Activated CD4-positive, alpha-beta T cell treated with anti-CD3 and anti-CD28 coated beads, Interleukin-2, amount 50 U/mL, for 24 hours (primary cell): Measurements from ENCODE around the gene TEX50.
"Not testable (repeated sequence)": the region's sequence is repeated elsewhere in the genome, so short reads cannot be mapped to it uniquely, and the experiment has no call there.

Experiments used
- DNase-seq, 2 donors: peaks; one replicate each; pipeline ENCODE4 v3.0.0-alpha.2; 2020; ENCODE audit warnings: low read depth in 1 of 2, low spot score in 1 of 2

TEX50 gene, protein sequence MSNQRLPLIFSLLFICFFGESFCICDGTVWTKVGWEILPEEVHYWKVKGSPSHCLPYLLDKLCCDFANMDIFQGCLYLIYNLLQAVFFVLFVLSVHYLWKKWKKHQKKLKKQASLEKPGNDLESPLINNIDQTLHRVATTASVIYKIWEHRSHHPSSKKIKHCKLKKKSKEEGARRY

DNA sequence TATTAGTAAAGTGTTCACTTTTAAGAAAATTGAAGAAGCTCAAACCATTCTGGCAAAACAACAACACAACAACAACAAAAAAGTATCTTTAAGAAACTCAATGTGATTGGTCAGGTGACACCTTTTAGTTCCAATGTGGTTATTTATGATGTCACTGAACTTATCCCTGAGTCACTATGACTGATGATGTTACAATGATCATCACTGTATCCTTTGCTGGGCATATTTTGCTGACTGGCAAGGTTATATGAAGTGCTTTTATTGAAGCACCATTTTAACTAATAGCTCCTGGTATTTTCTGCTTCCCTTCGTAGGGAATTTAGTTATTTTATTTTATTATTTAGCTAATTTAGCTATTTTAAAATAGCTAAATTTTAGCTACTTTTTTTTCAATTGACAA is at the start of gene TEX50:
TSS of gene TEX50 (plus strand) at position 223 of the 400 bp plus-strand sequence. CDS start 184 bp downstream, outside the sequence.
- DNase-seq, result no peak

GRCh38 chr1:173590557-173590956 is 44.6 kb upstream of the TEX50 start:
- no peak for DNase-seq

DNA sequence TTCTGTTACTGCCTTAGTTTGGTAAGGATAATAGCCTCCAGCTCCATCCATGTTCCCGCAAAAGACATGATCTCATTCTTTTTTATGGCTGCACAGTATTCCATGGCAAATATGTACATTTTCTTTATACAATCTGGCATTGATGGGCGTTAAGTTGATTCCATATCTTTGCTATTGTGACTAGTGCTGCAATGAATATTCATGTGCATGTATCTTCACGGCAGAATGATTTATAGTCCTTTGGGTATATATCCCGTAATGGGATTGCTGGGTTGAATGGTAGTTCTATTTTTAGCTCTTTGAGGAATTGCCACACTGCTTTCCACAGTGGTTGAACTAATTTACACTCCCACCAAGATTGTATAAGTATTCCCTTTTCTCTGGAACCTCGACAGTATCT is 44.0 kb upstream of the TEX50 start:
- not testable (repeated sequence) for DNase-seq

- DNase-seq, result no peak
Measured at GRCh38 chr1:173596097-173596825, 38.9 kb upstream of the TEX50 start.

DNA sequence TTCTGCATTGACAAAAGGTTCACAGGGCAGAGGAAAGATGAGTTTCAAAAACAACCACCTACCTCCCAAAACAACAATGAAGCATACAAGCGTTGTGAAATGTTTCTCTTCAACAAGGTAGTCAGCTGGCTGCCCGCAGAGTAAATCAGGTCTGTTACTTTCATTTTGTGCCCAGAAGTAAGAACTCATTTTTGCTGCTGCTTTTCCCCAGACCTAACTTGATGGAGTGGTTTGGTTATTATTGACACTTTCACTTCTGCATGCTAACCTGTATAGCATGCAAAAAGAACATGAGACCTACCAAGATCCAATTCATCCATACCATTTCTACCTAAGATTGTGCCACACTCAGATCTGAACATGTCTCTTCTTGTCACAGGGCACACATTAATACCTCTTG is 33.5 kb upstream of the TEX50 start:
- DNase-seq, result no peak

DNA sequence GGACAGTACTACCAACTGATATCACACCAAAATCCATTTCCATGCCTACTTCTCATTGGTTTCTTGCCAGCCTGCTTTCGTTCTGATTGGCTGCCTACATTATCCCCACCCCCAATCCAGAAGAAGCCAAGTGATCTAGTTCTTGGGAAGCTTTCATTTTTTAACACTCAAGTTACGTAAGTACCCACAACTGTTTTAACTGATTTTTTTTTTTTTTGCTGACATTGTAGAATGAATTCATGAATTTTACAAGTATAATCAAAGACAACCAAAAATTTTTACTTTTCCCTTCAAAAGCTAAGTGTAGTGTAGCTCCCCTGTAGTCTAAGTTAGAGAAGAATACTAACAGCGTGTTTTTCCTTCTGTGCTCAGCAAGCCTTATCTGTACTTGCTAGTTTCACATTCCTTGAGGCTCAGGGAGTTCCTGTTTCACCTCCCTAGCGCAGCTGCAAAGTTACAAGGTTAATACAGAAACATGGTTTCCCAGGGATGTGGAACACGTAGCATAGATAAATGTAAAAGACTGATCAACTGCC is 32.0 kb upstream of the TEX50 start, which contains the start of gene SLC9C2:
TSS of gene SLC9C2 (minus strand) at position 17 of the 536 bp plus-strand sequence. CDS start 1,296 bp downstream, outside the sequence.
- DNase-seq, result no peak

DNA sequence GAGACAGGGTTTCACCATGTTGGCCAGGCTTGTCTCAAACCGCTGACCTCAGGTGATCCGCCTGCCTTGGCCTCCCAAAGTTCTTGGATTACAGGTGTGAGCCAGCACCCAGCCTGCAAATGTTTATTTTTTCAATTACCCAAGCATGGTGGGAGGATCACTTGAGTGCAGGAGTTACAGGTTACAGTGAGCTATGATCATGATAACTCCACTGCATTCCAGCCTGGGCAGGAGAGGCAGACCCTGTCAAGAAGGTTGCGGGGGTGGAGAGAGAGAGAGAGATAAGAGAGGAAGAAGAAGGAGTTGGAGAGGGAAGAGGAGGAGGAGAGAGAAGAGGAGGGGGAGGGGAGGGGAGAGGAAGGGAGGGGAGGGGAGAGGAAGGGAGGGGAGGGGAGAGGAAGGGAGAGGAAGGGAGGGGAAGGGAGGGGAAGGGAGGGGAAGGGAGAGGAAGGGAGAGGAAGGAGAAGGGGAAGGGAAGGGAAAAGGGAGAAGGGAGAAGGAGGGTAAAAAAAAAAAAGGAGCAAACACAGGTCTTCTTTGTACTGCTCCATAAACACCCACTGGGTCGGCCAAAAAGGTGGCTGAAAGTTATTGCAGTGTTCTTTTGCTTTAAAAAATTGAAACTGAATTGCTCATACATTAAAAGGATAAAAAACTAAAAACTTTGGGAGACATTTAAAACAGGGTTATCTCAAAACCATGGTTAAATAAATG is 26.5 kb upstream of the TEX50 start:
- DNase-seq, result no peak

DNA sequence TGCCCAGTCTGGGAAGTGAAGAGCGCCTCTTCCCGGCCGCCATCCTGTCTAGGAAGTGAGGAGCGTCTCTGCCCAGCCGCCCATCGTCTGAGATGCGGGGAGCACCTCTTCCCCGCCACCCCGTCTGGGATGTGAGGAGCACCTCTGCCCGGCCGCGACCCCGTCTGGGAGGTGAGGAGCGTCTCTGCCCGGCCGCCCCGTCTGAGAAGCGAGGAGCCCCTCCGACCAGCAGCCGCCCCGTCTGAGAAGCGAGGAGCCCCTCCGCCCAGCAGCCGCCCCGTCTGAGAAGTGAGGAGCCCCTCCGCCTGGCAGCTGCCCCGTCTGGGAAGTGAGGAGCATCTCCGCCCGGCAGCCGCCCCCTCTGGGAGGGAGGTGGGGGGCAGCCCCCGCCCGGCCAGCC is 22.1 kb upstream of the TEX50 start:
- not testable (repeated sequence) for DNase-seq

DNA sequence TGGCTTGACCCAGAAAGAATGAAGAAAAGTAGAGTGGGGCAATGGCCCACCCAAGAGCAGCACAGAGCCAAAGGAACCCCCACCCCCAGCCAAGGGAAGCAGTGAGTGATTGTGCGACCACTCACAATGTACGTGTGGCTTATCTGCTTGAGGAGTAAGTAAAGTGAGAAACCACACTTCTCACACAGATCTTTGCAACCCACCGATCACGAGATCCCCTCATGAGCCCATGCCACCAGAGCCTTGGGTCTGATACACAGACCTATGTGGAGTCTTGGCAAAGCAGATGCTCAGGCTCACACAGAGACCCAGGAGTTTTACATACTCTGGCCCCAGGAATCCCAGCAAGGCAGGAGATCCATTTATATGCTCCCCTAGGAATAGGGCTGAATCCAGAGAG is 18.3 kb upstream of the TEX50 start:
- no peak for DNase-seq

DNA sequence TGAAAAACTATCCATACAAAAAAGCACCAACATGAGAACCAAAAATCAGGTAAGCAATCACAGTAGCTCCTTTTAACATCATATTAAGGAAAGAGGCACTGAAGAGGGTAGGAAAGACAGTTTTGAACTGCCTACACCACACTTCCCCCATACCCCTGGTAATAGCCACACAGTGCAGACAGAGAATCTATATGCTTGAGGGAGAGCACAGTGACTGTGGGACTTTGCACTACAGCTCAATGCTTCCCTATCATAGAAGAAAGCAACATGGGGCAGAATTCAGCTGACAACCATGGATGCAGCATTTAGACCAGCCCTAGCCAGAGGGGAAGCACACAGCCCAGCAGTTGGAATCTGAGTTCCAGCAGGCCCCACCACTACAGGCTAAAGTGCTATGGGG is 7.9 kb upstream of the TEX50 start:
- no peak for DNase-seq

DNA sequence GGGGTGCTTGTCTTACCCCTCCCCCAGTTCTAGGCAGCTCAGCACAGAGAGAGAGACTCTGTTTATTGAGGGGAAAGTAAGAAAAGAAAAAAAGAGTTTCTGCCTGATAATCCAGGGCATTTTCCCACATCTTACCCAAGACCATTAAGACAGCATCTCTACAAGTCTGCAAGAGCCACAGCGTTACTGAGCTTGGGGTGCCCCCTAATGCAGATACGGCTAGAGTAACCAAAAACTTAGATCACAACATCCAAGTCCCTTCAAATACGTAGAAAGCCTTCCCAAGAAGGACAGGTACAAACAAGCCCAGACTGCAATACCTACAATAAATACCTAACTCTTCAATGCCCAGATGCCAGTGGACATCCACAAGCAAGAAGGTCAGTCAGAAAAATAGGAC is 6.2 kb upstream of the TEX50 start:
- no peak for DNase-seq

DNA sequence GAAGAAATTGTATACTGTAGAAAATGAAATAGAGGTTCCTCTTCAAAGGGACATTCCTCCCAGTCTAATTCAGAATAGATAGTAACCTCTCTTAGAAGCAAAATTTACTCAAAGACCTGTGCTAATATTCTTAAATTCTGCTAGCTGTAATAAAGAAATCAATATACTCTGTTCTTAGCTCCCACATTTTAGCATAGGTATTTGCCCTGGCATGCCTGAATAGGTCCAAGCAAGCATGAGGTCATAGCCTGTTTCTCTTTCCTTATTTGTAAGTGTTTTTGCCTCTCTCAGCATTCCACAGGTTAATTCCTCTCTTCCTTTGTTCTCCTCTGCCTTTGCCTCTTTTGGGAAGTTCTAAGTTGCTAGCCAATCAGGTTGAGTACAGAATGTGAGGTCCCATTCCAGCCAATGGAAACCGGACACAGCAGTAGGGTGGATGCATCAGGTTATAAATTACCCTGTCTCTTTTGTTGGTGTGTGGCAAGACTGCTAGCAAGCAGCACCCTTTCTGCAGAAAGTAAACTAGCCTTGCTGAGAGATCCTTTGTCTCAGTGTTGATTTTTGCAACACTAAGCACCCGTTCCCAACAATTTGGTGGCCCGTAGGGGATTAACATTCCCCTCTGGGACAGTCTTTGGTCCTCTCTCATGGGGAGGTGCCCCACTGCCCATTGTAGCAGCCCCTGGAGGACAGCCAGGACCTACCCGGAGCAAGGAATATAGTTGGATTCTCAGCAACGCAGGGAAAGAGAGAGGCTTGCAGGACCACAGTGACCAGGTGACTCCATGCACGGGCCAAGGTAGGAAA is 2.3 kb downstream of the TEX50 start:
- DNase-seq, result not testable (repeated sequence)

- no peak for DNase-seq
Measured at GRCh38 chr1:173638043-173639021, 3.2 kb downstream of the TEX50 start.

DNA sequence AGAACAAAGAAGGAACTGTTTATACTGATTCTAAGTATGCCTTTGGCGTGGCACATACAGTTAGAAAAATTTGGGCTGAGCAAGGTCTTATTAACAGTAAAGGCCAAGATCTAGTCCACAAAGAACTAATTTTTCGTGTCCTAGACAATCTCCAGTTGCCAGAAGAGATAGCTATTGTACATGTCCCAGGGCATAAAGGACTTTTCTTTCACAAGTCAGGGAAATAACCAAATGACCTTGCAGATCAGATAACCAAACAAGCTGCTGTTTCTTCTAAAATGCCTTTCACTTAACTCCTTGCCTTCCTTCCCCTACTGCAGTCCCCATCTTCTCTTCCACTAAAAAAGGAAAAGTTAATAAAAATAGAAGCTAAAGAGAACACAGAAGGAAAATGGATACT is 4.0 kb downstream of the TEX50 start:
- DNase-seq, result no peak

DNA sequence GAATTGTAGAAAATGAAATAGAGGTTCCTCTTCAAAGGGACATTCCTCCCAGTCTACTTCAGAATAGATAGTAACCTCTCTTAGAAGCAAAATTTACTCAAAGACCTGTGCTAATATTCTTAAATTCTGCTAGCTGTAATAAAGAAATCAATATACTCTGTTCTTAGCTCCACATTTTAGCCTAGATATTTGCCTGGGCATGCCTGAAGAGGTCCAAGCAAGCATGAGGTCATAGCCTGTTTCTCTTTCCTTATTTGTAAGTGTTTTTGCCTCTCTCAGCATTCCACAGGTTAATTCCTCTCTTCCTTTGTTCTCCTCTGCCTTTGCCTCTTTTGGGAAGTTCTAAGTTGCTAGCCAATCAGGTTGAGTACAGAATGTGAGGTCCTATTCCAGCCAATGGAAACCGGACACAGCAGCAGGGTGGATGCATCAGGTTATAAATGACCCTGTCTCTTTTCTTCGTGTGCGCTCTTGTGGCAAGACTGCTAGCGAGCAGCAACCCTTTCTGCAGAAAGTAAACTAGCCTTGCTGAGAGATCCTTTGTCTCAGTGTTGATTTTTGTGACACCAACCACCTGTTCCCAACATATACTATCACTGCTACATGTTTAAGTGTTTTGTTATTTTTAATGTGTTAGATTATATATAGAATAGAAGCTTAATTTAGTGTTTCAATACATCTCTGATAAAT is 7.5 kb downstream of the TEX50 start:
- not testable (repeated sequence) for DNase-seq

DNA sequence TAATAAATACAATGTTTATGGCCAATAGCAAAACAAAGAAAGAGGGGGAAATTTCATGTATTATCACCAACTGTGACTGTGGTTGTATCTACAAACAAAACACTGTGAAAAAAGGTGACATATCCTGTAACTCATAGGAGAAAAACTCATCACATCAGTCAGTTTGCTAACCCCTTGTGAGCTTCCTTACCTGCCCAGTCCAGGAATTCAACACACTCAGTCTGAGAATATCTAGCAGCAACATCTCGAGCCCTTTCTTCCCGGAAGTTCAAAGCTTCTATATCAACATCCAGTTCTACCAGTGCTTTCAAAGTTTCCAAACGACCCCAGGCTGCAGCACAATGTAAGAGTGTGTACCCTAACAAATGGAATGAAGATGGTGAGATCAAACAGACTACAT is 11.5 kb downstream of the TEX50 start:
- no peak for DNase-seq

- DNase-seq, result no peak
Measured at GRCh38 chr1:173648880-173649605, 13.9 kb downstream of the TEX50 start.

GRCh38 chr1:173660306-173660705 is 25.2 kb downstream of the TEX50 start:
- no peak for DNase-seq

GRCh38 chr1:173661271-173661670 is 26.1 kb downstream of the TEX50 start:
- DNase-seq, result no peak
